Activated T-helper 17 cell treated with anti-CD3 and anti-CD28 coated beads, Interleukin-2, amount 50 U/mL, for 72 hours (primary cell): ENCODE measurements around the gene LCN1. TPM values are rescaled to one million over a fixed set of nuclear protein-coding genes. Genes with fewer than 3 reads are reported as not detected.

Experiments
- ATAC-seq: fragments of 150-1000 bp; cut with Tn5 transposase; replicated peaks from 2 replicates; pipeline ENCODE4 v1.10.0; 2021; ENCODE audit warnings: mild to moderate bottlenecking, moderate library complexity
- H3K27ac Mint-ChIP-seq: one replicate; pipeline ENCODE4 v1.8.0; 2022; ENCODE audit warnings: mixed read lengths
- H3K27me3 Mint-ChIP-seq: one replicate; pipeline ENCODE4 v1.8.0; 2022; ENCODE audit warnings: mixed read lengths
- H3K36me3 Mint-ChIP-seq: one replicate; pipeline ENCODE4 v1.8.0; 2022; ENCODE audit warnings: low read depth, mild to moderate bottlenecking, mixed read lengths
- H3K4me1 Mint-ChIP-seq: one replicate; pipeline ENCODE4 v1.8.0; 2022; ENCODE audit warnings: mixed read lengths
- H3K4me3 Mint-ChIP-seq: one replicate; pipeline ENCODE4 v1.8.0; 2022; ENCODE audit warnings: mild to moderate bottlenecking, mixed read lengths
- H3K9me3 Mint-ChIP-seq: one replicate; pipeline ENCODE4 v1.8.0; 2022; ENCODE audit warnings: mixed read lengths
- total RNA-seq, 2 donors: library from RNA; stranded (reverse); gene quantifications; one replicate each; pipeline ENCODE4 v1.2.3, GENCODE V29; 2022

LCN1 gene
- total RNA-seq, 2 donors from 2014 or later, result not detected

- Mint-ChIP-seq H3K4me3 (no peak overlapping the region), H3K27ac (no peak overlapping the region), H3K4me1 (no peaks in the 10 kb centered on the region), H3K9me3 (no peaks in the 10 kb centered on the region), H3K27me3 (peaks cover 16% of the 10 kb centered on the region), H3K36me3 (no peaks in the 10 kb centered on the region)
- no peak for ATAC-seq
Observed at GRCh38 chr9:135565636-135566035, 44.4 kb downstream of the LCN1 start.

GRCh38 chr9:135566552-135566951, 45.3 kb downstream of the LCN1 start:
- ATAC-seq, result no peak
- no peaks in the 10 kb centered on the region for H3K36me3 Mint-ChIP-seq
- H3K27ac Mint-ChIP-seq, result no peak overlapping the region
- peaks cover 21% of the 10 kb centered on the region for H3K27me3 Mint-ChIP-seq
- no peak overlapping the region for H3K4me3 Mint-ChIP-seq
- no peaks in the 10 kb centered on the region for H3K9me3 Mint-ChIP-seq
- no peaks in the 10 kb centered on the region for H3K4me1 Mint-ChIP-seq

- H3K9me3 Mint-ChIP-seq, result no peaks in the 10 kb centered on the region
Observed at GRCh38 chr9:135567311-135567710, 46.1 kb downstream of the LCN1 start.

GRCh38 chr9:135568026-135568425, 46.8 kb downstream of the LCN1 start:
- Mint-ChIP-seq H3K36me3 (no peaks in the 10 kb centered on the region), H3K9me3 (no peaks in the 10 kb centered on the region), H3K4me1 (no peaks in the 10 kb centered on the region), H3K27me3 (peaks cover 21% of the 10 kb centered on the region), H3K27ac (no peak overlapping the region), H3K4me3 (no peak overlapping the region)
- no peak for ATAC-seq

More at GRCh38 chr9:135567311-135567710, 46.1 kb downstream of the LCN1 start:
- H3K4me1 Mint-ChIP-seq, result no peaks in the 10 kb centered on the region
- H3K4me3 Mint-ChIP-seq, result no peak overlapping the region
- H3K36me3 Mint-ChIP-seq, result no peaks in the 10 kb centered on the region
- H3K27me3 Mint-ChIP-seq, result peaks cover 21% of the 10 kb centered on the region
- no peak overlapping the region for H3K27ac Mint-ChIP-seq
- no peak for ATAC-seq

GRCh38 chr9:135570456-135570855, 49.2 kb downstream of the LCN1 start:
- Mint-ChIP-seq H3K4me1 (no peaks in the 10 kb centered on the region), H3K36me3 (no peaks in the 10 kb centered on the region), H3K27me3 (peaks cover 21% of the 10 kb centered on the region), H3K9me3 (no peaks in the 10 kb centered on the region), H3K4me3 (no peak overlapping the region), H3K27ac (no peak overlapping the region)
- ATAC-seq, result no peak

- H3K36me3 Mint-ChIP-seq, result no peaks in the 10 kb centered on the region
- no peak overlapping the region for H3K27ac Mint-ChIP-seq
- H3K9me3 Mint-ChIP-seq, result no peaks in the 10 kb centered on the region
- H3K4me1 Mint-ChIP-seq, result no peaks in the 10 kb centered on the region
- H3K27me3 Mint-ChIP-seq, result peaks cover 16% of the 10 kb centered on the region
- ATAC-seq, result no peak
- H3K4me3 Mint-ChIP-seq, result no peak overlapping the region
Observed at GRCh38 chr9:135572233-135572632, 51.0 kb downstream of the LCN1 start.

GRCh38 chr9:135573124-135573523, 51.9 kb downstream of the LCN1 start:
- Mint-ChIP-seq H3K9me3 (no peaks in the 10 kb centered on the region), H3K27ac (no peak overlapping the region), H3K27me3 (peaks cover 14% of the 10 kb centered on the region), H3K36me3 (no peaks in the 10 kb centered on the region), H3K4me1 (no peaks in the 10 kb centered on the region), H3K4me3 (no peak overlapping the region)
- ATAC-seq, result no peak

GRCh38 chr9:135574331-135574730, 53.1 kb downstream of the LCN1 start:
- no peaks in the 10 kb centered on the region for H3K4me1 Mint-ChIP-seq
- no peak for ATAC-seq
- H3K36me3 Mint-ChIP-seq, result no peaks in the 10 kb centered on the region
- no peaks in the 10 kb centered on the region for H3K9me3 Mint-ChIP-seq
- H3K4me3 Mint-ChIP-seq, result no peak overlapping the region
- H3K27ac Mint-ChIP-seq, result no peak overlapping the region
- peaks cover 10% of the 10 kb centered on the region for H3K27me3 Mint-ChIP-seq

- no peaks in the 10 kb centered on the region for H3K9me3 Mint-ChIP-seq
- H3K27ac Mint-ChIP-seq, result no peak overlapping the region
- H3K4me1 Mint-ChIP-seq, result no peaks in the 10 kb centered on the region
- ATAC-seq, result no peak
- no peaks in the 10 kb centered on the region for H3K36me3 Mint-ChIP-seq
- peaks cover 10% of the 10 kb centered on the region for H3K27me3 Mint-ChIP-seq
- no peak overlapping the region for H3K4me3 Mint-ChIP-seq
Observed at GRCh38 chr9:135574943-135575342, 53.7 kb downstream of the LCN1 start.

Other genes starting within 250 kb of the LCN1 start
- 1 to 10 TPM; 2.5 to 3.4 TPM for gene PPP1R26, start 41.7 kb upstream of the LCN1 start, total RNA-seq
- 10 to 100 TPM; 29.9 to 48.6 TPM for gene MRPS2, start 20.8 kb upstream of the LCN1 start, total RNA-seq
- gene OBP2A, start 24.7 kb downstream of the LCN1 start, total RNA-seq, result not detected
- gene PAEP, start 40.3 kb downstream of the LCN1 start, total RNA-seq, result not detected
- not detected for gene GLT6D1, start 118.1 kb downstream of the LCN1 start, total RNA-seq
- not detected for gene LCN9, start 141.9 kb downstream of the LCN1 start, total RNA-seq
- gene SOHLH1, start 178.0 kb downstream of the LCN1 start, total RNA-seq, result not detected
- gene KCNT1, start 180.7 kb downstream of the LCN1 start, total RNA-seq, result not detected